ENCODE data around the gene ASPRV1. TPM values are rescaled to one million over a fixed set of nuclear protein-coding genes. Genes with fewer than 3 reads are reported as not detected.

The ASPRV1 gene
- polyA plus RNA-seq (2013), result 1.4 TPM

DNA sequence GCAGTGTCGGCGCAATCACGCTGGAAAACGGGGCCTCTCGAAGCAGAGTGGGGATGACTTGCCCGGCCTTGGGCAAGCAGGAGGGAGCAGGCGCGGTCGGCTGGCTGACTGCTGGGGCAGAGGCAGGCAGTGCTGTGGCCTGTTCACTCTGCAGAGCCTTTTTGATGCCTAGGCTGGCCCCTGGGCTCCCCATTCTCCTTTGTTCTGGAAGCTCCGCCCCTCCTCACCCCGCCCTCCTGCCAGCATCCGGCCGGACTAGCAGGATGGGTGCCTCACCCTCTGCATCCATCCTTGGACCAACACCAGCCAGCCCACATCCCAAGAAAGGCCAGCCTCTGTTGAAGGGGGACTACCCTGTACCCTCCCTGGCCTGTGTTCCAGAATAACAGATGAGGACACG, at the start of gene ASPRV1:
TSS of gene ASPRV1 (minus strand) at position 136 of the 400 bp plus-strand sequence. CDS start 195 bp downstream, outside the sequence.
- no peaks in the 10 kb centered on the region for H3K27me3 ChIP-seq (replicated peaks in 2 of 5; ENCODE audit: control insufficient read depth in 4 of 5, insufficient read depth in 5 of 5, low read length in 4 of 5)
- no peaks in the 10 kb centered on the region for H3K9me3 ChIP-seq (ENCODE audit: control extremely low read depth in 1 of 5, control insufficient read depth in 4 of 5, insufficient read depth in 2 of 5, low read depth in 1 of 5, low read length in 4 of 5)
- H3K27ac ChIP-seq (ENCODE audit: insufficient read depth in 1 of 2, low read depth in 1 of 2, low read length in 2 of 2, poor library complexity in 1 of 2, severe bottlenecking in 2 of 2), result no peak within 1 kb of the TSS
- peaks cover 0 to 11% (median 0%) of the 10 kb centered on the region in 4 experiments for H3K4me1 ChIP-seq (ENCODE audit: control extremely low read depth in 1 of 4, control insufficient read depth in 4 of 4, insufficient read depth in 4 of 4, low read length in 3 of 4)
- WGBS (ENCODE audit: insufficient coverage), result 98% methylated on average over 14 of the region's 14 CpGs
- no peak for DNase-seq
- CTCF ChIA-PET, result interaction anchor here (1.1 kb wide), 1 partner anchor 16 kb away, joined by 4 read pairs; no protein-coding TSS in a partner anchor
- H3K36me3 ChIP-seq (ENCODE audit: control insufficient read depth in 4 of 4, insufficient read depth in 4 of 4, low read length in 3 of 4), result no peaks in the 10 kb centered on the region
- no peak within 1 kb of the TSS for H3K4me3 ChIP-seq (ENCODE audit: control insufficient read depth in 1 of 7, extremely low read depth in 1 of 7, insufficient read depth in 4 of 7, low read depth in 2 of 7, low read length in 6 of 7)
- POLR2A ChIA-PET, result no interaction called here

DNA sequence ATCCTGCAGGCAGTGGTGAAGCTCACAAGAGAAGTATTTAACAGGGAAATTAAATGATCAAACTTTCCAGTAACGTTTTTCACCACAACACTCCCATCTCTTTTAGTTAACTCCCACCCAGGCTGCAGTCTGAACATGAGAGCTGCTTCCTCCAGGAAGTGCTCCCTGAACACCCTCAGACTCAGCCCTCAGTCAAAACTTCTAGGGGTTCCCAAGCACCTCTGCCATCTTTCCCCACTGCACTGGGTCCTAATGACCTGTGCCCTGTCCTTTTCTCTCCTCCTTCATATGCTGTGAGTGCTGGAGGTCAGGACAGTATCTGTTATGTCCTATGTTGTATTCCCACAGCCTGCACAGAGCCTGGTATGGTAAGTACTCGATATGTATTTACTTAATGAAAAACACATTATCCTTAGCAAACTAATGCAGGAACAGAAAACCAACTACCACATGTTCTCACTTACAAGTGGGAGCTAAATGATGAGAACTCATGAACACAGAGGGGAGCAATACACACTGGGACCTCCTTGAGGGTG, 49.2 kb upstream of the ASPRV1 start:
- peaks cover 0 to 4% (median under 1%) of the 10 kb centered on the region in 4 experiments for H3K36me3 ChIP-seq (ENCODE audit: control insufficient read depth in 4 of 4, insufficient read depth in 4 of 4, low read length in 3 of 4)
- no peak for DNase-seq
- no peaks in the 10 kb centered on the region for H3K27me3 ChIP-seq (replicated peaks in 2 of 5; ENCODE audit: control insufficient read depth in 4 of 5, insufficient read depth in 5 of 5, low read length in 4 of 5)
- peak overlapping the region in 1 of 2 experiments; percentile 9 for H3K27ac ChIP-seq (ENCODE audit: insufficient read depth in 1 of 2, low read depth in 1 of 2, low read length in 2 of 2, poor library complexity in 1 of 2, severe bottlenecking in 2 of 2)
- H3K4me3 ChIP-seq (ENCODE audit: control insufficient read depth in 1 of 7, extremely low read depth in 1 of 7, insufficient read depth in 4 of 7, low read depth in 2 of 7, low read length in 6 of 7), result no peak overlapping the region
- H3K9me3 ChIP-seq (ENCODE audit: control extremely low read depth in 1 of 5, control insufficient read depth in 4 of 5, insufficient read depth in 2 of 5, low read depth in 1 of 5, low read length in 4 of 5), result no peaks in the 10 kb centered on the region
- ChIA-PET CTCF (interaction anchor here (1.0 to 1.3 kb wide), 2 partner anchors 55 to 99 kb away, joined by 3 to 4 read pairs; no protein-coding TSS in a partner anchor), POLR2A (no interaction called here)
- WGBS (ENCODE audit: insufficient coverage), result 0% methylated on average over 1 of the region's 2 CpGs
- peaks cover 0 to 10% (median 4%) of the 10 kb centered on the region in 4 experiments for H3K4me1 ChIP-seq (ENCODE audit: control extremely low read depth in 1 of 4, control insufficient read depth in 4 of 4, insufficient read depth in 4 of 4, low read length in 3 of 4)

DNA sequence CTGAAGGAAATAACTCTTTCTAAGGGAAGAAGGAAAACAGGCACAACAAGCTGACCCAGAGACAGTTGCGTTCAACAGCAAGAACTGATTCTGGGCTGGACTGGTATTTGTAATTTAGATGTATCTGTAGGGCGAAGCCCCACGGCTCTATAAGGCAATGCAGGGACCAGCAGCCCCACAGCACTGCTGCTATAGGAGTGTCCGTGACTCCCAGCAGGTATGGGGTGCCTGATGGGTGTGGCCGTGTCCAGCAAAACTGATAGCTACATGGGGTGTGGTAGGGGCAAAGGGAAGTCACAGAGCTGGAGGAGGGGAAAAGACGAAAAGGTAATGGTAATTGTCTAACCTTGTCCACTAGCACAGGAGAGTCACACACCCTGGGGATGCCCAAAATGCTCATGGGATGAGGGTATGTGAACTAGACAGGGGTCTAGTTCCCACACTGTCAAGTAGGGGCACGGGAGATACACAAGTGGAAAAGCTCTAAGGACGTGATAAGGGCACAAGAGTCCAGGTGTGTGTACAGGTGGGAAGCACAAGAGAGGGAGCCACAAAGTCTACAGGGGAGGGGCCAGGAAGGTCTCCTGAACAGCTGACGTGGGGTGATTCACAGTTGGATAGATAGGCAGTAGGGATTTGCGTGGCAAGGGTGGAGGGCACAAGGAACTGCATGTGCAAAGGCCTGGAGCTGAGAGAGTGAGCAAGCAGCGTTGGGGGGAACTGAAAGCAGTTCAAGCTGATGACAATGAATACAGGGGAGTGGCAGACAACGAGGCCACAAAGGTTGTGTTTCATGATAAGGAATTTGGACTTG, 48.5 kb upstream of the ASPRV1 start:
- Histone ChIP-seq H3K4me1 (ENCODE audit: control extremely low read depth in 1 of 4, control insufficient read depth in 4 of 4, insufficient read depth in 4 of 4, low read length in 3 of 4) (peaks cover 0 to 10% (median 4%) of the 10 kb centered on the region in 4 experiments), H3K27me3 (replicated peaks in 2 of 5; ENCODE audit: control insufficient read depth in 4 of 5, insufficient read depth in 5 of 5, low read length in 4 of 5) (no peaks in the 10 kb centered on the region), H3K36me3 (ENCODE audit: control insufficient read depth in 4 of 4, insufficient read depth in 4 of 4, low read length in 3 of 4) (peaks cover 0 to under 1% (median 0%) of the 10 kb centered on the region in 4 experiments), H3K4me3 (ENCODE audit: control insufficient read depth in 1 of 7, extremely low read depth in 1 of 7, insufficient read depth in 4 of 7, low read depth in 2 of 7, low read length in 6 of 7) (no peak overlapping the region), H3K27ac (ENCODE audit: insufficient read depth in 1 of 2, low read depth in 1 of 2, low read length in 2 of 2, poor library complexity in 1 of 2, severe bottlenecking in 2 of 2) (peak overlapping the region in 1 of 2 experiments; percentile 9), H3K9me3 (ENCODE audit: control extremely low read depth in 1 of 5, control insufficient read depth in 4 of 5, insufficient read depth in 2 of 5, low read depth in 1 of 5, low read length in 4 of 5) (no peaks in the 10 kb centered on the region)
- ChIA-PET POLR2A (no interaction called here), CTCF (interaction anchor here (1.0 to 1.3 kb wide), 2 partner anchors 54 to 98 kb away, joined by 3 to 4 read pairs; no protein-coding TSS in a partner anchor)
- WGBS (ENCODE audit: insufficient coverage), result 79% methylated on average over 12 of the region's 12 CpGs
- DNase-seq, result peak; percentile 16 to 74 (median 54)

DNA sequence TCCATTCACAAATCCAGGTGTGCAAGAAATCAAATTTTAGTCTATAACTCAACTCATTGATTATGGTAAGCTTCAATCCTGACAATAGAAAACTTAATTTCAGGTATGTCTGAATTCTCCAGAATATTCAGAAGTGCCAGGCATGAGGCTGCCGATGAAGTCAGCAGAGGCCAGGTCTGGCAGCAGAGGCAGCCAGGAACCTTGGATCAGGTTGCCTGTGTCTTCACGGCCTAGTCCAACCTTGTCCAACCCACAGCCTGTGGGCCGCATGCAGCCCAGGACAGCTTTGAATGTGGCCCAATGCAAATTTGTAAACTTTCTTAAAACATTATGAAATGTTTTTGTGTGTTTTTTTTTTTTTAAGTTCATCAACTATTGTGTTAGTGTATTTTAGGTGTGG, 46.9 kb upstream of the ASPRV1 start:
- Histone ChIP-seq H3K27ac (ENCODE audit: insufficient read depth in 1 of 2, low read depth in 1 of 2, low read length in 2 of 2, poor library complexity in 1 of 2, severe bottlenecking in 2 of 2) (no peak overlapping the region), H3K36me3 (ENCODE audit: control insufficient read depth in 4 of 4, insufficient read depth in 4 of 4, low read length in 3 of 4) (no peaks in the 10 kb centered on the region), H3K4me1 (ENCODE audit: control extremely low read depth in 1 of 4, control insufficient read depth in 4 of 4, insufficient read depth in 4 of 4, low read length in 3 of 4) (peaks cover 0 to 10% (median 4%) of the 10 kb centered on the region in 4 experiments), H3K27me3 (replicated peaks in 2 of 5; ENCODE audit: control insufficient read depth in 4 of 5, insufficient read depth in 5 of 5, low read length in 4 of 5) (no peaks in the 10 kb centered on the region), H3K9me3 (ENCODE audit: control extremely low read depth in 1 of 5, control insufficient read depth in 4 of 5, insufficient read depth in 2 of 5, low read depth in 1 of 5, low read length in 4 of 5) (no peaks in the 10 kb centered on the region), H3K4me3 (ENCODE audit: control insufficient read depth in 1 of 7, extremely low read depth in 1 of 7, insufficient read depth in 4 of 7, low read depth in 2 of 7, low read length in 6 of 7) (no peak overlapping the region)
- WGBS (ENCODE audit: insufficient coverage), result 89% methylated on average over 1 of the region's 3 CpGs
- ChIA-PET POLR2A (no interaction called here), CTCF (no interaction called here)
- DNase-seq, result no peak

DNA sequence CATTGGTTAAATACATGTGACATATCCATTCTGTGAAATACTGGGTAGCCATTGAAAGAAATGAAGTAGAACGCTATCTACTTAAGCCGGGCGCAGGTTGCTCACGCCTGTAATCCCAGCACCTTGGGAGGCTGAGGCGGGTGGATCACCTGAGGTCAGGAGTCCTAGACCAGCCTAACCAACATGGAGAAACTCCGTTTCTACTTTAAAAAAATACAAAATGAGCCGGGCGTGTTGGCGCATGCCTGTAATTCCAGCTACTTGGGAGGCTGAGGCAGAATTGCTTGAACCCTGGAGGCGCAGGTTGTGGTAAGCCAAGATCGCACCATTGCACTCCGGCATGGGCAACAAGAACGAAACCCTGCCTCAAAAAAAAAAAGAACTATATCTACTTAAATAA, 45.7 kb upstream of the ASPRV1 start:
- H3K36me3 ChIP-seq (ENCODE audit: control insufficient read depth in 4 of 4, insufficient read depth in 4 of 4, low read length in 3 of 4), result no peaks in the 10 kb centered on the region
- no peaks in the 10 kb centered on the region for H3K27me3 ChIP-seq (replicated peaks in 2 of 5; ENCODE audit: control insufficient read depth in 4 of 5, insufficient read depth in 5 of 5, low read length in 4 of 5)
- H3K9me3 ChIP-seq (ENCODE audit: control extremely low read depth in 1 of 5, control insufficient read depth in 4 of 5, insufficient read depth in 2 of 5, low read depth in 1 of 5, low read length in 4 of 5), result no peaks in the 10 kb centered on the region
- ChIA-PET POLR2A (no interaction called here), CTCF (interaction anchor here (0.7 to 1.2 kb wide), 3 partner anchors 31 to 115 kb away, joined by 3 to 5 read pairs (median 3); no protein-coding TSS in a partner anchor)
- peaks cover 0 to 15% (median 6%) of the 10 kb centered on the region in 4 experiments for H3K4me1 ChIP-seq (ENCODE audit: control extremely low read depth in 1 of 4, control insufficient read depth in 4 of 4, insufficient read depth in 4 of 4, low read length in 3 of 4)
- no peak overlapping the region for H3K27ac ChIP-seq (ENCODE audit: insufficient read depth in 1 of 2, low read depth in 1 of 2, low read length in 2 of 2, poor library complexity in 1 of 2, severe bottlenecking in 2 of 2)
- no peak for DNase-seq
- H3K4me3 ChIP-seq (ENCODE audit: control insufficient read depth in 1 of 7, extremely low read depth in 1 of 7, insufficient read depth in 4 of 7, low read depth in 2 of 7, low read length in 6 of 7), result no peak overlapping the region
- WGBS (ENCODE audit: insufficient coverage), result 97% methylated on average over 10 of the region's 13 CpGs

GRCh38 chr2:70006447-70006784, 45.0 kb upstream of the ASPRV1 start:
- Histone ChIP-seq H3K36me3 (ENCODE audit: control insufficient read depth in 4 of 4, insufficient read depth in 4 of 4, low read length in 3 of 4) (no peaks in the 10 kb centered on the region), H3K4me1 (ENCODE audit: control extremely low read depth in 1 of 4, control insufficient read depth in 4 of 4, insufficient read depth in 4 of 4, low read length in 3 of 4) (peaks cover 0 to 17% (median 6%) of the 10 kb centered on the region in 4 experiments), H3K27ac (ENCODE audit: insufficient read depth in 1 of 2, low read depth in 1 of 2, low read length in 2 of 2, poor library complexity in 1 of 2, severe bottlenecking in 2 of 2) (no peak overlapping the region), H3K9me3 (ENCODE audit: control extremely low read depth in 1 of 5, control insufficient read depth in 4 of 5, insufficient read depth in 2 of 5, low read depth in 1 of 5, low read length in 4 of 5) (no peaks in the 10 kb centered on the region), H3K27me3 (replicated peaks in 2 of 5; ENCODE audit: control insufficient read depth in 4 of 5, insufficient read depth in 5 of 5, low read length in 4 of 5) (no peaks in the 10 kb centered on the region), H3K4me3 (ENCODE audit: control insufficient read depth in 1 of 7, extremely low read depth in 1 of 7, insufficient read depth in 4 of 7, low read depth in 2 of 7, low read length in 6 of 7) (no peak overlapping the region)
- WGBS (ENCODE audit: insufficient coverage), result 100% methylated on average over 1 of the region's 1 CpG
- ChIA-PET CTCF (interaction anchor here (1.8 kb wide), 1 partner anchor 18 kb away, joined by 3 read pairs; no protein-coding TSS in a partner anchor), POLR2A (no interaction called here)
- no peak for DNase-seq
